ENCODE data around the gene IFI30. TPM values are rescaled to one million over a fixed set of nuclear protein-coding genes. Genes with fewer than 3 reads are reported as not detected.

IFI30 gene
- total RNA-seq, 1 donor from 2014 or later: not detected

DNA sequence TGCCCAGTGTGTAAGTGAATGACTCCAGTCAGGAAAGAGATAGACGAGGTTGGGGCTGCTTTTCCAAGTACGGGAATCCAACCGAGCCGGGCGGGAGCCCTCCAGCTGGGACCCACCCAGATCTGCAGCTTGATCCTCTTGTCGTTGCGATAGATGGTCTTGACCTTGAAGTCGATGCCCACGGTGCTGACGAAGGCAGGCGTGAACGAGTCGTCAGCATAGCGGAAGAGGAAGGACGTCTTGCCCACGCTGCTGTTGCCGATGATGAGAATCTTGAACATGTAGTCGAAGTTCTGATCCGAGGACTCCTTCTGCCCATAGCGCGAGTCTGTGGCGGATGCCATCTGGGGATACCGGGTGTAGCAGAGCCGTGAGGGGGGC, 28.8 kb downstream of the IFI30 start:
- Mint-ChIP-seq H3K9me3 (ENCODE audit: unreplicated experiment) (no peaks in the 10 kb centered on the region), H3K36me3 (ENCODE audit: unreplicated experiment) (peaks cover 4% of the 10 kb centered on the region)

DNA sequence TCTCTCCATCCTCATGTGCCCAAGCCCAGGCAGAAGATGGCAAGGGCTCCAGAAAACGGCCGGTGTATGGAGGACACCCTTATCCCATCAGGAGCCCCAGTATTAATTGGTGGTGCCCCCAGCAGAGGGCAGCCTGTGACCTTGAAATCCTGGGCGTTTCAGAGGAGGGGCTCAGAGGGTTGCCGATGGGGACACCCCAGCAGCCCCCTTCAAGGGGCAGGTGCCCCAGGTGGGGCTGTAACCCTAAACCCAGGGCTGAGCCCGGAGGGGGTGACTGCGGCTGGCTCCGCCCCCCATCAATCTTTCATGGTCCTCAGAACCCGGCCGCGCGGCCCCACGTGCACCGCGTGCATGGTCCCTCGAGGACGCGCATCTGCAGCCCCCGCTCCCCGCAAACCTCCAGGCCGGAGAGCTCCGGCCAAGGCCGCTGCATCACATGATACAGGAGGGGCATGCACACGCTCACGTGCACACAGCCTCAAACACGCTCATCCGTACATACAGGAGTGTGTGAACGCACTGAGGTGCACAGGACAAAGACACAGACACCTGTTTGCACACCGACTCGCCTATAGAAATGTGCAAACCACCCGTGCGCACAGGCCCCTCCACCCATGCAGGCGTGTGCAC, 29.3 kb downstream of the IFI30 start:
- Mint-ChIP-seq H3K4me1 (ENCODE audit: unreplicated experiment) (peaks cover 24% of the 10 kb centered on the region), H3K27me3 (ENCODE audit: unreplicated experiment) (no peaks in the 10 kb centered on the region), H3K27ac (ENCODE audit: unreplicated experiment) (no peak overlapping the region), H3K9me3 (ENCODE audit: unreplicated experiment) (no peaks in the 10 kb centered on the region), H3K4me3 (ENCODE audit: unreplicated experiment) (peak overlapping the region; percentile 86), H3K36me3 (ENCODE audit: unreplicated experiment) (peaks cover 4% of the 10 kb centered on the region)
- TF ChIP-seq, protein P1, sequence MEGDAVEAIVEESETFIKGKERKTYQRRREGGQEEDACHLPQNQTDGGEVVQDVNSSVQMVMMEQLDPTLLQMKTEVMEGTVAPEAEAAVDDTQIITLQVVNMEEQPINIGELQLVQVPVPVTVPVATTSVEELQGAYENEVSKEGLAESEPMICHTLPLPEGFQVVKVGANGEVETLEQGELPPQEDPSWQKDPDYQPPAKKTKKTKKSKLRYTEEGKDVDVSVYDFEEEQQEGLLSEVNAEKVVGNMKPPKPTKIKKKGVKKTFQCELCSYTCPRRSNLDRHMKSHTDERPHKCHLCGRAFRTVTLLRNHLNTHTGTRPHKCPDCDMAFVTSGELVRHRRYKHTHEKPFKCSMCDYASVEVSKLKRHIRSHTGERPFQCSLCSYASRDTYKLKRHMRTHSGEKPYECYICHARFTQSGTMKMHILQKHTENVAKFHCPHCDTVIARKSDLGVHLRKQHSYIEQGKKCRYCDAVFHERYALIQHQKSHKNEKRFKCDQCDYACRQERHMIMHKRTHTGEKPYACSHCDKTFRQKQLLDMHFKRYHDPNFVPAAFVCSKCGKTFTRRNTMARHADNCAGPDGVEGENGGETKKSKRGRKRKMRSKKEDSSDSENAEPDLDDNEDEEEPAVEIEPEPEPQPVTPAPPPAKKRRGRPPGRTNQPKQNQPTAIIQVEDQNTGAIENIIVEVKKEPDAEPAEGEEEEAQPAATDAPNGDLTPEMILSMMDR (IDR thresholded peaks at IDR 0.05): peak; percentile 25
- DNase-seq (ENCODE audit: extremely low spot score, unreplicated experiment): no peak

More for the DNA sequence above, 28.8 kb downstream of the IFI30 start:
- Mint-ChIP-seq H3K4me3 (ENCODE audit: unreplicated experiment) (peak overlapping the region; percentile 57), H3K27me3 (ENCODE audit: unreplicated experiment) (no peaks in the 10 kb centered on the region), H3K27ac (ENCODE audit: unreplicated experiment) (no peak overlapping the region), H3K4me1 (ENCODE audit: unreplicated experiment) (peaks cover 24% of the 10 kb centered on the region)
- TF ChIP-seq, protein P1 (IDR thresholded peaks at IDR 0.05): no peak
- DNase-seq (ENCODE audit: extremely low spot score, unreplicated experiment): no peak

DNA sequence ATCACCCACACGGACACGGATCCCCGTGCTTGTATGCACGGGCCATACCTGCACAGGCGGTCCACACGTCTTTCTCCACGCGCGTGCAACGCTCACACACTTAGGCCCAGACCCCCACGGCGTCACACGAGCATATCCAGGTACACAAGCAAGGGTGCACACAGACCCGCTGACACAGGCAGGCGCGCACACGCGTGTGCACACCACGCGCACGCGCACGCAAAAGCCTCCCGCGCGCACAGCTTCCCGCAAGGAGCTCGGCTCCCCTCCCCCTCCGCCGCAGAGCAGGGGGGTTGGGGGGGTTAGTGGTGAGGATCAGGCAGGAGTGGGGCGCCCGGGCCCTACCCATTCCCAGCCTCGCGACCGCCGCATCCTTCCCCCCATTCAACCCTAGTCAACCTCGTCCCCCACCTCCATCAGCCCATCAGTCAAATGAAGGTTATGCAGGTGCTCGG, 29.8 kb downstream of the IFI30 start:
- H3K9me3 Mint-ChIP-seq (ENCODE audit: unreplicated experiment): no peaks in the 10 kb centered on the region
- H3K27ac Mint-ChIP-seq (ENCODE audit: unreplicated experiment): no peak overlapping the region
- no peaks in the 10 kb centered on the region for H3K27me3 Mint-ChIP-seq (ENCODE audit: unreplicated experiment)
- peaks cover 3% of the 10 kb centered on the region for H3K36me3 Mint-ChIP-seq (ENCODE audit: unreplicated experiment)
- TF ChIP-seq, protein P1 (IDR thresholded peaks at IDR 0.05): no peak
- H3K4me3 Mint-ChIP-seq (ENCODE audit: unreplicated experiment): peak overlapping the region; percentile 86
- no peak for DNase-seq (ENCODE audit: extremely low spot score, unreplicated experiment)
- peaks cover 27% of the 10 kb centered on the region for H3K4me1 Mint-ChIP-seq (ENCODE audit: unreplicated experiment)

DNA sequence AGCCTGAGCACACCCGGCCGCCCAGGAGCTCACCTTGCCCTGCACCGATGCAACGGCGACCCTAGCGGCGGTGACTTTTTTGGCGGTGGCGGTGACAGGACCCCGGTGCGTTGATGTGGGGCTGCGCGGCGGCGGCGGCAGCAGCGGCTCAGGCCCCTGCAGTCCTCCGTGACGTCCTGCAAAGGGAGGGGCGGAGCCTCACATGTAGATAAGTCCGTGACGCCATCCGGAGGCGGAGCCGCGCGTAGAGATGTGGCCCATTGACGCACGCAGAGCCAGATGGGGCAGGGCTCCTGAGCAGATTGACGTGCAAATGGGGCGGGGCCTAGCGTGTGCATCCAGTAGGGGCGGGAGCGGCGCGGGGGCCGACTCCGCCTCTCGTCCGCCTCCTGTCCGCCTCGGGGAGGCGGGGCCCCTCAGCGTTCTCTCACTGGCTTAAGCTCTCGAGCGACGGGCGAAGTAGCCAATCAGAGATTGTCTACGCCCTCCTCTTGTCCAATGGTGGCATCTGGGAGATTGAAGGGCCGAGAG, 30.3 kb downstream of the IFI30 start, which contains the start of gene RAB3A:
RAB3A (minus strand) TSS at position 180 of the 531 bp plus-strand sequence. CDS start 1,302 bp downstream, outside the sequence.
- peak within 1 kb of the TSS; percentile 86 for H3K4me3 Mint-ChIP-seq (ENCODE audit: unreplicated experiment)
- peak within 1 kb of the TSS; percentile 97 for H3K27ac Mint-ChIP-seq (ENCODE audit: unreplicated experiment)
- H3K4me1 Mint-ChIP-seq (ENCODE audit: unreplicated experiment): peaks cover 27% of the 10 kb centered on the region
- H3K9me3 Mint-ChIP-seq (ENCODE audit: unreplicated experiment): no peaks in the 10 kb centered on the region
- peak; percentile 100 for DNase-seq (ENCODE audit: extremely low spot score, unreplicated experiment)
- H3K36me3 Mint-ChIP-seq (ENCODE audit: unreplicated experiment): peaks cover 3% of the 10 kb centered on the region
- TF ChIP-seq, protein P1 (IDR thresholded peaks at IDR 0.05): no peak
- H3K27me3 Mint-ChIP-seq (ENCODE audit: unreplicated experiment): no peaks in the 10 kb centered on the region

DNA sequence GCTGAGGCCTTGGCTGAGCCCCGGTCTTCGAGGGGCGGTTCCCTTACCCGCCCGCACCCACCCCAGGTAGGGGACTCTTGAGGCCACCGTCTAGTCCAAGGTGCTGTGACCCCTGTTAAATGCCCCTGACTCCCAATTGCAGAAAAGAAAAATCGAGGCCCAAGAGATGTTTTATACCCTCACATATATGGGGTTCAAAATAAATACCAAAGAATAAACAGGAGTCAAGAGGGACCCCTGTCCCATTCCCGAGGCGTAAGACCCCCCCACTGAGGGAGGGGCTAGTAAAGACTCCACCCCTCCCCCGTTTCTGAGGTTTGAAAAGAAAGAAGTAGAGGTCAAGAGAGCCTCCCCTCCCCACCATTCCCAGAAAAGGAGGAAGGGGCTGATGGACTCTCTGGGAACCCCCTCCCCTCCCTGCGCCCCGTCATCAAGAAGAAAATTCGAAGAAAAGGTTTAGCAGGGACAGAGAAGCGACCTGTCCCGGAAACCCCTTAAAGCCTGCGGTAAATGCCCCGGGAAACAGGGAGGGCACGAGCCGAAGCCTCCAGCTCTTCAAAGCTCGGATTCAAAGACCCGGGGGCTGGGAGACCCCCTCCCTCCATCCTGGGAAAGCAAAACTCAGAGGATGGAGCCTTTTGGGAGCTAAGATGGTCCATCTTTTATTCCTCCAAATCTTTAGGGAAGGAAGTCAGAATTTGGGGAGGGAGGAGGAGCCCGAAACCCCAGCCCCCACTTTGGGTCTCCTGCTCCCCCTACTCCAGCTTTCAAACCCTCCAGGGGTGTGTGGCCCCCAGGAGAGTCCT, 31.0 kb downstream of the IFI30 start:
- DNase-seq (ENCODE audit: extremely low spot score, unreplicated experiment): no peak
- H3K27me3 Mint-ChIP-seq (ENCODE audit: unreplicated experiment): no peaks in the 10 kb centered on the region
- H3K4me3 Mint-ChIP-seq (ENCODE audit: unreplicated experiment): peak overlapping the region; percentile 86
- TF ChIP-seq, protein P1 (IDR thresholded peaks at IDR 0.05): no peak
- H3K9me3 Mint-ChIP-seq (ENCODE audit: unreplicated experiment): no peaks in the 10 kb centered on the region
- no peaks in the 10 kb centered on the region for H3K36me3 Mint-ChIP-seq (ENCODE audit: unreplicated experiment)
- H3K27ac Mint-ChIP-seq (ENCODE audit: unreplicated experiment): peak overlapping the region; percentile 97
- peaks cover 27% of the 10 kb centered on the region for H3K4me1 Mint-ChIP-seq (ENCODE audit: unreplicated experiment)
